ENCODE measurements around the gene NUMBL. TPM values are rescaled to one million over a fixed set of nuclear protein-coding genes. Genes with fewer than 3 reads are reported as not detected.

Gene NUMBL
- total RNA-seq, 1 experiment from 2014 or later = 18.4 TPM

DNA sequence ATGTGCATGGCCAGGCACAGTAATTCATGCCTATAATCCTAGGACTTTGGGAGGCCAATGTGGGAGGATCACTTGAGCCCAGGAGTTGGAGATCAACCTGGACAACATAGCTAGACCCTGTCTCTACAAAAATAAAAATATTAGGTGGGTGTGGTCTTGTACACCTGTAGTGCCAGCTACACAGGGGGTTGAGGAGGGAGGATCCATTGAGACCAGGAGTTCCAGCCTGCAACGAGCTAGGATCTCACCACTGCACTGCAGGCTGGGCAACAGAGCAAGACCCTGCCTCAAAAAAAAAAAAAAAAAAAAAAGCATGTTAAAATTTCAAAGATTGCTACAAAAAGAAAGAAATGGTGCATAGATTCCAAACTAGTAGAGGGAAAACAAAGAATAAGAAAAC lies 52.1 kb downstream of the NUMBL start:
- TF ChIP-seq, protein P1, sequence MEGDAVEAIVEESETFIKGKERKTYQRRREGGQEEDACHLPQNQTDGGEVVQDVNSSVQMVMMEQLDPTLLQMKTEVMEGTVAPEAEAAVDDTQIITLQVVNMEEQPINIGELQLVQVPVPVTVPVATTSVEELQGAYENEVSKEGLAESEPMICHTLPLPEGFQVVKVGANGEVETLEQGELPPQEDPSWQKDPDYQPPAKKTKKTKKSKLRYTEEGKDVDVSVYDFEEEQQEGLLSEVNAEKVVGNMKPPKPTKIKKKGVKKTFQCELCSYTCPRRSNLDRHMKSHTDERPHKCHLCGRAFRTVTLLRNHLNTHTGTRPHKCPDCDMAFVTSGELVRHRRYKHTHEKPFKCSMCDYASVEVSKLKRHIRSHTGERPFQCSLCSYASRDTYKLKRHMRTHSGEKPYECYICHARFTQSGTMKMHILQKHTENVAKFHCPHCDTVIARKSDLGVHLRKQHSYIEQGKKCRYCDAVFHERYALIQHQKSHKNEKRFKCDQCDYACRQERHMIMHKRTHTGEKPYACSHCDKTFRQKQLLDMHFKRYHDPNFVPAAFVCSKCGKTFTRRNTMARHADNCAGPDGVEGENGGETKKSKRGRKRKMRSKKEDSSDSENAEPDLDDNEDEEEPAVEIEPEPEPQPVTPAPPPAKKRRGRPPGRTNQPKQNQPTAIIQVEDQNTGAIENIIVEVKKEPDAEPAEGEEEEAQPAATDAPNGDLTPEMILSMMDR (IDR thresholded peaks at IDR 0.05; ENCODE audit: unreplicated experiment) = no peak
- H3K9me3 Mint-ChIP-seq (ENCODE audit: unreplicated experiment) = no peaks in the 10 kb centered on the region
- no TSS peak for BruUV-seq (replicated peaks)
- no peak overlapping the region for H3K27ac Mint-ChIP-seq (ENCODE audit: low read depth, unreplicated experiment)
- H3K4me3 Mint-ChIP-seq (ENCODE audit: unreplicated experiment) = no peak overlapping the region
- no peak for DNase-seq (ENCODE audit: unreplicated experiment)
- intact Hi-C loops (cut with micrococcal nuclease) = loop anchor here (10.0 kb wide), 2 partner anchors 334 to 494 kb away; no protein-coding TSS in a partner anchor
- H3K4me1 Mint-ChIP-seq (ENCODE audit: insufficient read depth, unreplicated experiment) = peaks cover 6% of the 10 kb centered on the region
- ChIA-PET POLR2A (interaction anchor here (0.7 to 1.4 kb wide), 2 partner anchors 29 to 112 kb away, joined by 3 to 5 read pairs; partner anchors contain the start of gene ACTMAP), CTCF (interaction anchor here (0.6 to 0.9 kb wide), 4 partner anchors 22 to 499 kb away, joined by 3 read pairs; no protein-coding TSS in a partner anchor)
- H3K27me3 Mint-ChIP-seq (ENCODE audit: insufficient read depth, unreplicated experiment) = no peaks in the 10 kb centered on the region
- no peaks in the 10 kb centered on the region for H3K36me3 Mint-ChIP-seq (ENCODE audit: insufficient read depth, unreplicated experiment)

DNA sequence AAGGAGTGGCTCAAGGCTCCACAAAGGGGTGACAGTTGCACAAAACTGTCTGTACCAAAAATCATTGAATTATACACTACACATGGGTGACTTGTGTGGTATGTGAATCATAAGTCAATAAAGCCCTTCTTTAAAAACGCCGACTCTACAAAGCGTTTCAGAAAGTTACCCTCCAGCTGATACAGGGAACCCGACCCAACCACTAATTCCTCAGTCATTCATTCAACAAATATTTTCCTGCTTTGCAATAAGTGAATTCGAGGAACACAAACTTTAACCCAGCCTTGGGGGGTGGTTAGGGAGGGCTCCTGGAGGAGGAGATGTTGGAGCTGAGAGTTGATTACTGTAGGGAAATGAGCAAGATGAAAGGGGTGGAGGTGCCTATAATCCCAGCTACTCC lies 57.2 kb downstream of the NUMBL start:
- Mint-ChIP-seq H3K36me3 (ENCODE audit: insufficient read depth, unreplicated experiment) (no peaks in the 10 kb centered on the region), H3K9me3 (ENCODE audit: unreplicated experiment) (no peaks in the 10 kb centered on the region), H3K27me3 (ENCODE audit: insufficient read depth, unreplicated experiment) (no peaks in the 10 kb centered on the region), H3K27ac (ENCODE audit: low read depth, unreplicated experiment) (no peak overlapping the region), H3K4me3 (ENCODE audit: unreplicated experiment) (no peak overlapping the region), H3K4me1 (ENCODE audit: insufficient read depth, unreplicated experiment) (peaks cover 6% of the 10 kb centered on the region)
- ChIA-PET POLR2A (interaction anchor here (0.6 to 3.4 kb wide), 5 partner anchors 23 to 679 kb away, joined by 3 to 15 read pairs (median 5); no protein-coding TSS in a partner anchor), CTCF (interaction anchor here (0.5 to 4.2 kb wide), 9 partner anchors 11 to 493 kb away, joined by 3 to 60 read pairs (median 18); partner anchors contain the start of gene BLVRB)
- no peak for DNase-seq (ENCODE audit: unreplicated experiment)
- TF ChIP-seq, protein P1 (IDR thresholded peaks at IDR 0.05; ENCODE audit: unreplicated experiment) = no peak
- intact Hi-C loops (cut with micrococcal nuclease) = loop anchor here (10.0 kb wide), 2 partner anchors 328 to 488 kb away; no protein-coding TSS in a partner anchor
- BruUV-seq (replicated peaks) = no TSS peak

DNA sequence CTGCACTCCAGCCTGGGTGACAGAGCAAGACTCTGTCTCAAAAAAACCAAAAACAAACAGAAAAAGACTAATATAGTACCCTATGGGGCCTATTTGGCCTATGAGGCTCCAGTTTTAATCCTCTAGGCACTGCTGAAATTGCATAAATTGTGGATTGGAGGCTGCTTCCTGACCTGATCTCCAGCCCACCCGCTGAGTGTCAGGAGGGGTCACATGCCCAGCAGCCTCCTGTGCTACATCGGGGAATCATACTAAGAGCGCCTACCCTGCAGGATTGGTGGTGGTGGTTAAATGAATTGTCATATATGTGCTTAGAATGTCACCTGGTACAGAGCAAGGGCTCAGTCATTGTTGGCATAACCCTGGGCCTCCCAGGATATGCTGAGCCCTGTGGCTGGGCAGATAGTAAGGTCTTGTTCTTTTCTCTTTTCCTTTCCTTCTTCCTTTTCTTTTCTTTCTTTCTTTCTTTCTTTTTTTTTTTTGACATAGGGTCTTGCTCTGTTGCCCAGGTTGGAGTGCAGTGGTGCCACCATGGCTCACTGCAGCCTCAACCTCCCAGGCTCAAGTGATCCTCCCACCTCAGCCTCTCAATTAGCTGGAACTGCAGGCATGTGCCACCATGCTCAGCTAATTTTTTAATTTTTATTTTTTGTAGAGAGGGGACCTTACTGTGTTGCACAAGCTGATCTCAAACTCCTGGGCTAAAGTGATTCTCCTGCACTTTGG lies 58.0 kb downstream of the NUMBL start:
- DNase-seq (ENCODE audit: unreplicated experiment) = no peak
- CTCF ChIA-PET = interaction anchor here (3.4 to 4.2 kb wide), 4 partner anchors 12 to 492 kb away, joined by 10 to 60 read pairs (median 28); no protein-coding TSS in a partner anchor

More for the DNA sequence above, 58.0 kb downstream of the NUMBL start:
- BruUV-seq (replicated peaks) = no TSS peak
- Mint-ChIP-seq H3K9me3 (ENCODE audit: unreplicated experiment) (no peaks in the 10 kb centered on the region), H3K36me3 (ENCODE audit: insufficient read depth, unreplicated experiment) (no peaks in the 10 kb centered on the region), H3K4me3 (ENCODE audit: unreplicated experiment) (no peak overlapping the region), H3K4me1 (ENCODE audit: insufficient read depth, unreplicated experiment) (peaks cover 6% of the 10 kb centered on the region), H3K27ac (ENCODE audit: low read depth, unreplicated experiment) (no peak overlapping the region), H3K27me3 (ENCODE audit: insufficient read depth, unreplicated experiment) (no peaks in the 10 kb centered on the region)
- intact Hi-C loops (cut with micrococcal nuclease) = loop anchor here (10.0 kb wide), 2 partner anchors 328 to 488 kb away; no protein-coding TSS in a partner anchor
- TF ChIP-seq, protein P1 (IDR thresholded peaks at IDR 0.05; ENCODE audit: unreplicated experiment) = no peak
- POLR2A ChIA-PET = interaction anchor here (0.6 to 3.4 kb wide), 2 partner anchors 29 to 39 kb away, joined by 4 to 15 read pairs; no protein-coding TSS in a partner anchor
